Ishikawa (cell line): ENCODE data around the gene CTNND2.

ENCODE experiments used
- CEBPB ChIP-seq: IDR thresholded peaks from 2 replicates; pipeline ENCODE4 v1.6.1; 2012
- CREB1 ChIP-seq: IDR thresholded peaks from 2 replicates; pipeline ENCODE4 v1.6.1; 2012; ENCODE audit warnings: low read depth
- TAF1 ChIP-seq: IDR thresholded peaks from 2 replicates; pipeline ENCODE4 v1.6.1; 2012; ENCODE audit warnings: low read depth, mild to moderate bottlenecking
- ZBTB7A ChIP-seq: IDR thresholded peaks from 2 replicates; pipeline ENCODE4 v1.6.1; 2012; ENCODE audit warnings: low read depth

- TF ChIP-seq CEBPB (no peak), CREB1 (no peak), TAF1 (no peak), ZBTB7A (no peak)
These were observed 750.4 kb downstream of the CTNND2 start for GRCh38 chr5:11153670-11154382.
